Gastroesophageal sphincter (tissue), 4 donors: ENCODE measurements around the gene SLC17A9. TPM values are rescaled to one million over a fixed set of nuclear protein-coding genes. Genes with fewer than 3 reads are reported as not detected.

ENCODE experiments used
- ATAC-seq: fragments of 150-250 bp; one replicate; pipeline ENCODE4 v1.9.1; 2016; ENCODE audit warnings: mild to moderate bottlenecking, moderate library complexity
- H3K27ac ChIP-seq, 4 donors: fragments of 200-600 bp; sonication (generic) in 3 of 4; 1 replicate in 3 of 4; 2 replicates in 1 of 4; pipeline ENCODE4 v1.5.1; 2016 to 2019
- H3K27me3 ChIP-seq: fragments of 200-600 bp; sonication (generic); one replicate; pipeline ENCODE4 v1.5.1; 2019
- H3K36me3 ChIP-seq, 2 donors: fragments of 200-600 bp; sonication (generic); one replicate each; pipeline ENCODE4 v1.5.1; 2019; ENCODE audit warnings: control low read depth in 1 of 2
- H3K4me1 ChIP-seq, 3 donors: fragments of 200-600 bp; sonication (generic); 1 replicate in 2 of 3; 2 replicates in 1 of 3; pipeline ENCODE4 v1.5.1; 2016 to 2019; ENCODE audit warnings: control low read depth in 2 of 3
- H3K4me3 ChIP-seq, 2 donors: fragments of 200-600 bp; sonication (generic); one replicate each; pipeline ENCODE4 v1.5.1; 2019; ENCODE audit warnings: mild to moderate bottlenecking in 1 of 2, moderate library complexity in 1 of 2
- H3K9me3 ChIP-seq, 3 donors: fragments of 200-600 bp; sonication (generic); one replicate each; pipeline ENCODE4 v1.5.1; 2017 to 2019; ENCODE audit warnings: control low read depth in 2 of 3
- EP300 ChIP-seq: sonication (generic); formaldehyde crosslinking; IDR thresholded peaks from one replicate; pipeline ENCODE4 v1.6.1; 2017; ENCODE audit warnings: antibody characterized with exemption, mild to moderate bottlenecking
- POLR2A ChIP-seq, 2 donors: fragments of 450-650 bp; IDR thresholded peaks; one replicate each; pipeline ENCODE4 v1.6.1; 2017; ENCODE audit warnings: antibody characterized with exemption in 2 of 2, mild to moderate bottlenecking in 2 of 2, moderate library complexity in 1 of 2
- POLR2AphosphoS5 ChIP-seq: sonication (generic); formaldehyde crosslinking; IDR thresholded peaks from one replicate; pipeline ENCODE4 v1.6.1; 2017; ENCODE audit warnings: antibody characterized with exemption
- WGBS, 2 donors: methylation state at CpG; one replicate each; pipeline ENCODE4 v1.1.5; 2018; ENCODE audit warnings: low coverage in 1 of 2; 5-methylcytosine and 5-hydroxymethylcytosine counted together
- total RNA-seq, 4 donors: library from RNA; depleted of rRNA; stranded (reverse); fragments of >200 nt; gene quantifications; one replicate each; pipeline ENCODE4 v1.1.0, GENCODE V29; 2016
- TF ChIP-seq, protein P1 (sequence below), 4 experiments: fragments of 200-600 bp in 2 of 4; fragments of 450-650 bp in 2 of 4; sonication (generic) in 1 of 4; IDR thresholded peaks; one replicate each; pipeline ENCODE4 v1.5.1; 2017 to 2019; ENCODE audit warnings: antibody characterized with exemption in 4 of 4, mild to moderate bottlenecking in 2 of 4, moderate library complexity in 2 of 4

SLC17A9 gene
- total RNA-seq, 4 donors from 2014 or later = 1.3 to 4.6 (median 2.8) TPM

DNA sequence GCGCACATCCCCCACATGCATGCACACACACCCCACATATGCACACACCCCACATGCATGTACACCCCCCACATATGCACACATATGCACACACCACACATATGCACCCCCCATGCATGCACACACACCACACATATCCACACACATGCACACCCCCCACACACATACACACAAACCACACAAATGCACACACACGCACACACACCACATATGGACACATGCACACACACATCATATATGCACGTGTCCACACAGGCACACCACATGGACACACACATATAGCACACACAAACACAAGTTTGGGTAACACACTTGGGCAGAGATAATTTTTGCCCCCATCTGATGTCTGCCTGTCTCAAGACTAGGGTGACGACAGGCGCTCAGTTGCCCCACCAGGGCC is 45.9 kb downstream of the SLC17A9 start:
- Histone ChIP-seq H3K4me1 (no peaks in the 10 kb centered on the region), H3K36me3 (no peaks in the 10 kb centered on the region), H3K27ac (no peak overlapping the region), H3K9me3 (peaks cover 0 to 10% (median 0%) of the 10 kb centered on the region in 3 donors), H3K4me3 (no peak overlapping the region), H3K27me3 (peaks cover 99% of the 10 kb centered on the region)
- TF ChIP-seq EP300 (no peak), POLR2AphosphoS5 (no peak), POLR2A (IDR thresholded peaks at IDR 0.05) (no peak)
- TF ChIP-seq, protein P1, sequence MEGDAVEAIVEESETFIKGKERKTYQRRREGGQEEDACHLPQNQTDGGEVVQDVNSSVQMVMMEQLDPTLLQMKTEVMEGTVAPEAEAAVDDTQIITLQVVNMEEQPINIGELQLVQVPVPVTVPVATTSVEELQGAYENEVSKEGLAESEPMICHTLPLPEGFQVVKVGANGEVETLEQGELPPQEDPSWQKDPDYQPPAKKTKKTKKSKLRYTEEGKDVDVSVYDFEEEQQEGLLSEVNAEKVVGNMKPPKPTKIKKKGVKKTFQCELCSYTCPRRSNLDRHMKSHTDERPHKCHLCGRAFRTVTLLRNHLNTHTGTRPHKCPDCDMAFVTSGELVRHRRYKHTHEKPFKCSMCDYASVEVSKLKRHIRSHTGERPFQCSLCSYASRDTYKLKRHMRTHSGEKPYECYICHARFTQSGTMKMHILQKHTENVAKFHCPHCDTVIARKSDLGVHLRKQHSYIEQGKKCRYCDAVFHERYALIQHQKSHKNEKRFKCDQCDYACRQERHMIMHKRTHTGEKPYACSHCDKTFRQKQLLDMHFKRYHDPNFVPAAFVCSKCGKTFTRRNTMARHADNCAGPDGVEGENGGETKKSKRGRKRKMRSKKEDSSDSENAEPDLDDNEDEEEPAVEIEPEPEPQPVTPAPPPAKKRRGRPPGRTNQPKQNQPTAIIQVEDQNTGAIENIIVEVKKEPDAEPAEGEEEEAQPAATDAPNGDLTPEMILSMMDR (IDR thresholded peaks at IDR 0.05) = no peak
- no peak for ATAC-seq
- WGBS, 2 donors = 73 to 100% methylated on average over 2 to 5 of the region's 5 CpGs

DNA sequence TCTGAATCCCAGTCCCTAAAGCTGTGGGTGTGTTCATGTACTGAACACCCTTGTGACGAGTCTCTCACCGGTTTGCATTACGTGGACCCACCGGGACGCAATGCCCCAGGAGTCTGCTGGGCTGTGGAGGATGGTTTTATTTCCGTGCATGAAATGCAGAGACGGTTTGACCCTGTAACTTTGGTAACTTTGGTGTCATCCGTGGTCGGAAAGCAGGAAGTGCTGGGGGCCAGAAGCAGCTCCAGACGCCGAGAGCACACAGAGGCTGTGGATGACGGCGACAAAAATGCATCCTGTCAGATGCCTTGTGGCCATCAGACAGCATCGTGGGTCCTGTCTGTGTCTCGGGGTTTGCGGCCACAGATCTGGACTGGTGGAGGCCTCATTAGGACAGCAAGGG is 47.1 kb downstream of the SLC17A9 start:
- peaks cover 0 to 10% (median 0%) of the 10 kb centered on the region in 3 donors for H3K9me3 ChIP-seq
- H3K4me1 ChIP-seq = no peaks in the 10 kb centered on the region
- peaks cover 100% of the 10 kb centered on the region for H3K27me3 ChIP-seq
- ATAC-seq = no peak
- H3K27ac ChIP-seq = no peak overlapping the region
- TF ChIP-seq POLR2AphosphoS5 (no peak), POLR2A (IDR thresholded peaks at IDR 0.05) (no peak), EP300 (no peak)
- TF ChIP-seq, protein P1 (IDR thresholded peaks at IDR 0.05) = no peak
- H3K4me3 ChIP-seq = no peak overlapping the region
- 69 to 87% methylated on average over 4 to 5 of the region's 16 CpGs for WGBS, 2 donors
- no peaks in the 10 kb centered on the region for H3K36me3 ChIP-seq

DNA sequence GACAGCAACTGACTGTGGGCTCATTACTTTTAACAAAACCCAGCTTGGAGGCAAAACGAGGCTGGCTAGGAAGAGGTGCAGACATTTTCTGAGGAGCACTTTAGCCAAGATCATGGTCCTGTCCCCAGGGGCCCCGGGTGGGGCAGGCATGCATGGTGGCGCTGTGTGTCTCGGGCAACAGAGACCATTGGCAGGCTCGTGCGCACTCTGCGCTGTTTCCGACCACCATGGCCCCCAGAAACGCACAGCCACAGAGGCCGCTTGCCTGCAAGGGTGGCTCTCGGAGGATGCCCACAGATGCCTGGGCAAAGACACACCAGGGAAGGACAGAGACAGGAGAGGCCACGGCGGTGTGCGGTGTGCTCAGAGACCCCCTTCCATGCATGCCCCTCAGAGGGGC is 47.5 kb downstream of the SLC17A9 start:
- H3K27me3 ChIP-seq = peaks cover 100% of the 10 kb centered on the region
- no peaks in the 10 kb centered on the region for H3K36me3 ChIP-seq
- no peak for TF ChIP-seq POLR2AphosphoS5
- TF ChIP-seq POLR2A (IDR thresholded peaks at IDR 0.05) = no peak
- no peak for TF ChIP-seq EP300
- TF ChIP-seq, protein P1 (IDR thresholded peaks at IDR 0.05) = no peak
- H3K4me1 ChIP-seq = peaks cover 0 to 4% (median 0%) of the 10 kb centered on the region in 3 donors
- H3K9me3 ChIP-seq = peaks cover 0 to 10% (median 0%) of the 10 kb centered on the region in 3 donors
- ATAC-seq = no peak
- no peak overlapping the region for H3K4me3 ChIP-seq
- 73 to 80% methylated on average over 2 to 3 of the region's 14 CpGs for WGBS, 2 donors
- H3K27ac ChIP-seq = no peak overlapping the region

DNA sequence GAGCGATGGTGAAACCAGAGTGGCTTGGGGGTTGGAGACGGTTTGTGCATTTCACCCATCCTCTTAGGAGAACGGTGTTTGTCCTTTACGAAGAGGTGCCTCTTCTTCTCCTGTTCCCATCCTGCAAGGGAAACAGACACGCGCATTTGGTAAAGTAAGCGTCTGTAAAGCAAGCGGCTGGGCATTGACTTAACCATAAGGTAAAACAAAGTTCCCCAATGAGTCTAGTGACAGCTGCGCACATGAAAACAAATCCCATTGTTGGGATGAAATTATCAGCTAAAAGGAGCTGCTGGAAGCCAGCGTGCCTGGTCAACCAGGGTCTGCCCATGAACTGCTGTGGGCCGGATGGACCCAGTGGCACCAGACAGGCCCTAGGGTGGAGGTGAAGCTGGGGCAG is 48.4 kb downstream of the SLC17A9 start:
- Histone ChIP-seq H3K36me3 (no peaks in the 10 kb centered on the region), H3K4me3 (no peak overlapping the region), H3K9me3 (peaks cover 0 to 10% (median 0%) of the 10 kb centered on the region in 3 donors), H3K27ac (no peak overlapping the region), H3K4me1 (peaks cover 0 to 14% (median 0%) of the 10 kb centered on the region in 3 donors), H3K27me3 (peaks cover 100% of the 10 kb centered on the region)
- 38 to 43% methylated on average over 2 to 4 of the region's 11 CpGs for WGBS, 2 donors
- ATAC-seq = no peak
- no peak for TF ChIP-seq POLR2AphosphoS5
- no peak for TF ChIP-seq EP300
- TF ChIP-seq, protein P1 (IDR thresholded peaks at IDR 0.05) = no peak

DNA sequence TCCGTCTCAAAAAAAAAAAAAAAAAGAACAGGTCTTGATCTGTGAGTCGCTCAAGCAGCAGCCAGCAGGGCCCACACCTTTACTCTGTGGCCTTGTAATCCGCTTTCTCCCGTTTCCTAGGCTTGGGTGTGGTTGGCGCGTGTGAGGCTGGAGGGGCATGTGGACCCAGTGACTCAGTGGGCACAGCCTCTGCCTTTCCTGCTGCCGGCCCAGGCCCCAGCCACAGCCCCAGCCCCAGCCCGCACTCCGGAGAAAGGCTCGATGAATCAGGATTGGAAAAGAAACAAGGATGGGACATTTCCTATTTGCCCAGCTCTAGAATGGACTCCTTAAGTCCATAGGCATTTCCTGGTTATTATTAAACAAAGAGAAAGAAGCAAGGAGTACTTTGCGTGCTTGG is 50.0 kb downstream of the SLC17A9 start:
- no peak overlapping the region for H3K27ac ChIP-seq
- TF ChIP-seq EP300 = no peak
- TF ChIP-seq POLR2A (IDR thresholded peaks at IDR 0.05) = no peak
- TF ChIP-seq, protein P1 (IDR thresholded peaks at IDR 0.05) = no peak
- no peak for TF ChIP-seq POLR2AphosphoS5
- WGBS, 2 donors = 48 to 70% methylated on average over 2 to 7 of the region's 11 CpGs
- no peaks in the 10 kb centered on the region for H3K36me3 ChIP-seq
- H3K9me3 ChIP-seq = peaks cover 0 to 10% (median 0%) of the 10 kb centered on the region in 3 donors
- H3K27me3 ChIP-seq = peaks cover 100% of the 10 kb centered on the region
- peaks cover 0 to 29% (median 8%) of the 10 kb centered on the region in 3 donors for H3K4me1 ChIP-seq
- H3K4me3 ChIP-seq = no peak overlapping the region
- no peak for ATAC-seq
